H54 (cell line): ENCODE data around the gene IQCH.
"Not testable (repeated sequence)": the region's sequence is repeated elsewhere in the genome, so short reads cannot be mapped to it uniquely, and the experiment has no call there.

Source experiments
- DNase-seq: peaks from one replicate; pipeline ENCODE4 v3.0.0; 2011; ENCODE audit warnings: low spot score, mixed read lengths; ENCODE audit not compliant: insufficient read length
- FAIRE-seq: peaks from 3 replicates; lab custom pipeline; 2011; peaks lifted over from hg19 to GRCh38; lab: Jason Lieb, UNC
- POLR2A ChIP-seq: IDR thresholded peaks from 2 replicates; pipeline ENCODE4 v1.6.1; 2011; ENCODE audit warnings: low read depth, mild to moderate bottlenecking, low read length

The IQCH gene

DNA sequence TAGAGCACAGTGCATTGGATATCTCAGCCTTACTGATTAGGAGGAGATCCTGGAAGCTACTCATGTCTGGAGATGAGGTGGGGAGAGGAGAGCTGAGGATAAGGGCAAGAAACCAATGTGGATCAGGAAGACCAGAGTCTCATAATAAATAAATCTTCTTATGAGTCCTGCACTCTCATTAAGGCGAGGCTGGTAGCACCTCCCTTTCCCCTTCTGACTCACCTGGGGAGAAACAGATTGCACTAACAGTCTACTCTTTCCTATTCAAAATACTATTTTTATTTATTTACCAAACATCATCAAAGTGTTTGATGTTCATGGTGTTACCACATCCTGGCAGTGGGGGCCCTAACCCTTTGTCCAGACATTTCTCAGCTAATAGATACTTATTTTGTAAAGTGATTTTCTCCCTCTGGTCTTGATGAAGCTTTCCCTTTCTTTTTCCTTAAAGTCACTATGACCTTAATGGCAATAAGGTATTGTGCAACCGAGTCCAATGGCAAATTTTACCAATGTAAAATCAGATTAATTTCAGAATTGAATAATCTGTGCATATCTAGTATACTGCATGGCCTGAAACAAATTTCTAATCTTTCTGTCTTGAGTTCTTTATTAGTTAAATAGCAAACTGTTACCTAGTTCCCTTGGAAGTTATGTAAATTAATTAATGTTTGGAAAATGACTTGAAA lies 81.1 kb downstream of the IQCH start:
- TF ChIP-seq POLR2A, result no peak
- FAIRE-seq, result no peak
- DNase-seq, result no peak

DNA sequence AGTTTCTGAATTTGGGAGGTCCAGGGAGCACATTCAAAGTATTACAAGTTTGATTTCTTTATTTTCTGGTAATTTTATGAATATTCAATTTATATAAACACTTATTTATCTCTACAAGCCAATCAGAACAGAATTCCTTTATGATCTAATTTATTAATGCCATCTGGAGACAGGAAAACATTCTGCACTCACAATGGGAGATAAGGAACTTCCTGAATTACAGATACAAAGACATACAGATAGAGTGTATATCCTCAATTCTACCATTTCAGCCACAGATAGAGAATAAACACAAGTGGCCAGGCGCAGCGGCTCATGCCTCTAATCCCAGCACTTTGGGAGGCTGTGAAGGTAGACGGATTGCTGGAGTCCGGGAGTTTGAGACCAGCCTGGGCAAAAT lies 86.0 kb downstream of the IQCH start:
- no peak for DNase-seq
- no peak for FAIRE-seq

DNA sequence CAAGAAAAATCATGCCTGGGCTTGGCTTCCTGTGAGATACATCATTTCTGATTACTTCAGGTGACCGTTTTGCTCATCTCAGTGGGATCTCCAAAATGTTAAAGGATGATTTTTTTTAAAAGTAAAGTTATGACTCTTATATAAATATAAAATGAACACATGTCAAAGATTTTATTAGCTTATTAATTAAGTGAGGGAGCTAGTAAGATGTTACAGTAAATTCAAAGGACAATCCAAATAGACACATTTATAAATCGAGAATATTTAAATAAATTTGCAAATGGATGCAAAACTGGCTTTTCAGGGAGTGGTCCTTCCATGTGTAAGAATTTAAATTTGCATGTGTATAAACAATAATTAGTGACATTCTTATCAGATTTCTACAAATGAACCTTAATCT lies 87.0 kb downstream of the IQCH start:
- no peak for TF ChIP-seq POLR2A
- no peak for FAIRE-seq
- no peak for DNase-seq

More for the DNA sequence above, 86.0 kb downstream of the IQCH start:
- no peak for TF ChIP-seq POLR2A

DNA sequence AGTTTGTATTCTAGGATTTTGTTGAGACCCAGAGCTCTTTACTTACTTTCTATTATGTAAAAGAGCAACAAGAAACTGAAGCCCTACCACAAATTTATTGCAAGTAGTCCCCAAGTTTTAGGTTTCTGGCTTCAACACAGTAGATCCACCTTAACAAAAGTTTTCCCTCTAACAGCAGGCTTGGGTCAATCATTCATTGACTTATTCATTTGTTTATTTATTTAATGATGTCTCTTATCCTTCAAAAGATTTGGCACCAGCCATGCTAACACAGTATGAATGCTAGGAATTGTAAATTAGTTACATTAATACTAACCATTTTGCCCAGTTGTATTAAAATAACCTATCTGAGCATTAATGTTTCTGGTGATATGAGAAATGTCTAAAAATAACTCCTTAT lies 88.6 kb downstream of the IQCH start:
- no peak for DNase-seq
- no peak for TF ChIP-seq POLR2A
- no peak for FAIRE-seq

DNA sequence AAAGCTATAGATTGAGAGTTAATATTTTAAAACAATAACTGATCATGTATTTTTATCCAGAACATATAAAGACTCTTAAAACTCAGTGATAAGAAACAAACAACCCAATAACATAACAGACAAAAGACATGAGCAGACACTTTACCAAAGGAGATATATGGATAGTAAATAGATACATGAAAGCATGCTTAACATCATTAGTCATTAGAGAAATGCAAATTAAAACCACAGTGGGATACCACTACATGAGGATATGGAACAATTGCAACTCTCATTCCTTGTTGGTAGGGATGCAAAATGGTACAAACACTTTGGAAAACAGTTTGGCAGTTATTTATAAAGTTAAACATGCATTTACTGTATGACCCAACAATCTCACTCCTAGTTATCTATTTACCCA lies 95.0 kb downstream of the IQCH start:
- DNase-seq, result no peak
- no peak for FAIRE-seq
- TF ChIP-seq POLR2A, result no peak

DNA sequence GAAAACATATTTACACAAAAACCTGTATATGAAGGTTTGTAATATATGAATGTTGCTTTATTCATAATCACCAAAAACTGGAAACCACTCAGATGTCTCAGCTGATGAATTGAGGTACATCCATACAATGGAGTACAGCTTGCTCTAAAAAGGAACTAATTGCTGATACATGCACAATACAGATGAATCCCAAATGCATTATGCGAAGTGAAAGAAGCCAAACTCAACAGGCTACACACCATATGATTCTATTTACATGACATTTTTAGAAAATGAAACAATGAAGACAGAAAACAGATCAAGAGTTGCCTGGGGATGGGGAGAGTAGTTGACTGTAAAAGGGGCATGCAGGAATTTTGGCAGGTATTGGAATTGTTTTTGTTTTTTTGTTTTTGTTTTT lies 95.5 kb downstream of the IQCH start:
- FAIRE-seq, result no peak
- TF ChIP-seq POLR2A, result no peak
- DNase-seq, result no peak

DNA sequence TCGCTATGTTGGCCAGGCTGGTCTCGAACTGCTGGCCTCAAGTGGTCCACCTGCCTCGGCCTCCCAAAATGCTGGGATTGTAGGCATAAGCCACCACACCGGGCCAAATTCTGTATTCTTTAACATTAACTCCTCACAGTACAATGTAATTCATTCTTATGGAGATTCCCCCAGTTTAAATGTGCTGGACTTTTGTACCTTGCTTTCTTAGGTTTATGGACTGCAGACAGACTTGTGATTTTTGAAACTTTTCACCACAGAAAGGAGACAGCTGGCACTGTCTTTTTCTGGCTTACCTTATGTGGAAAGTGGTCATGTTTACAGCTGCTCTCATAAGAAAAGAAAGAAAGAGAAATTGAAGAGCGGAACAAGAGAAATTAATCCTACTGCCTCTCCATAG lies 103.8 kb downstream of the IQCH start:
- FAIRE-seq (no peak), DNase-seq (no peak)
- no peak for TF ChIP-seq POLR2A

DNA sequence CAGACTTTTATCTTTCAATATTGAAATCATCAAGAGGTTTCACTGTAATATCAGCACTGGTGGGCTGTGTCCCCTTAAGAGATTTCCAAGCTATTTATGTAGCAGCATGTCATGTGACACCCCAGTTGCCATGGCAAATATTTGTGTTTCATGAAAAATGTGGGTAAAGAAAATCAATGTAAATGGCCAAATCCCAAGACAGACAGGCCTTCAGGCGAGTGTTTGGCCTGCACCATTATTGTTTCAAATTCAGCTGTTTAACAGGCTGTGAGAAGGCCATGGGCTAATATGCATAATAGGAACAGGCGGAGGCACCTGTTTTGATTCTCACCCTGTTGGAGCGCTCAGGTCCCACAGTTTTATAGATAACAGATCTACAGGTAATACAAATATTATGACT lies 104.2 kb downstream of the IQCH start:
- FAIRE-seq (no peak), DNase-seq (no peak)
- TF ChIP-seq POLR2A, result no peak

DNA sequence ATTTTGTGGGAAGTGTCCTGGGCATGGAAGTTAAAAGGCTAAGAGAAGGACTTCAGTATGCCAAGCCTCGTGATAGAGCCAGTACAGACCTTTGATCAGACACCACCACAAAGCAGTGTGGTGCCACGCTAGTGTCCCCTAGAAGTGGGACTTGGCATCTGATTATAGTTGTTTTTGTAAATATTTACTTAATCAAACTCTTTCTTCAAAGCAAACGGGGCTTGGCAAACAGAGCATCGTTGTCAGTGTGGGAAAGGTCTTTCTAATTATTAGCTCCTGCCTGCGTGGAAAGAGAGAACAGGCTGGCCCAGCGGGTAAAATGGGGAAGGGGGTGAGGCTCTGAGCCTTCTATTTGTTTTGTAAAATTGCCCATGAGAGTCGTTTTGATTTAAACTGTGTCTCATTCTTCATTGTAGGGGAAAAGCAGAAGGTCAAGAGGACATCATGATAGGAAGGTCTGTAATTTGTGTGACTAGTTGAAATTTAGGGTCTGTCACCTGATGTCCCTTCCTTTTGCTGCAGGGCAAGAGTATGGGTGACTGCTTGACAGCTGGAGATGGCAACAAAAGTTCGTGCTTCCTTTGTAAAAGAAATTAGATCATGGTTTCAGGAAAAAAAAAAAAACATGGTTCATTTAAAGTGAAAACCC lies 105.0 kb downstream of the IQCH start:
- TF ChIP-seq POLR2A, result no peak
- FAIRE-seq (no peak), DNase-seq (no peak)

DNA sequence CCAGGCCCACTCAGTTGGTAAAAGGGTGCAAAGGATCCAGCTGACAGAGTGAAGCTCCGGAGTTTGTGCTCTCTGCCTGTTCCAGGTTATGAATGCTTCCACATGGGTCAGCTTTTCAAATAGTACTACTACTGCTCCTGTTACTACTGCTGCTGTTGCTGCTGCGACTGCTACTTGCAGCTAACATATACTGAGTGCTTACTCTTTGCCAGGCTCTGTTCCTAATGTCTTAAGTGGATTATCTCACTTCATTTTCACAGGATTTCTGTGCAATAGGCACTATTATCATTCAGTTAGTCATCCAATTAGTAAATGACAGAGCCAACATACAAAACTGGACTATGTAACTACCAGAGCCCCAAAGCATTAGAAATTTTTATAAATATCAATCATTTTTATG lies 106.5 kb downstream of the IQCH start:
- DNase-seq (no peak), FAIRE-seq (no peak)
- TF ChIP-seq POLR2A, result no peak

DNA sequence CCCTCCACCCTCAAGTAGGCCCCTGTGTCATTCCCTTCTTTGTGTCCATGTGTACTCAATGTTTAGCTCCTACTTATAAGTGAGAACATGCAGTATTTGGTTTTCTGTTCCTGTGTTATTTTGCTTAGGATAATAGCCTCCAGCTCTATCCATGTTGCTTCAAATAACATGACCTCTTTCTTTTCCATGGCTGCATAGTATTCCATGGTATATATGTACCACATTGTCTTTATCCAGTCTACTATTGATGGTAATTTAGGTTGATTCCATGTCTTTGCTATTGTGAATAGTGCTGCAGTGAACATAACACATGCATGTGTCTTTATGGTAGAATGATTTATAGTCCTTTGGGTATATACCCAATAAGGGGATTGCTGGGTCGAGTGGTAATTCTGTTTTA lies 109.1 kb downstream of the IQCH start:
- not testable (repeated sequence) for FAIRE-seq, DNase-seq

DNA sequence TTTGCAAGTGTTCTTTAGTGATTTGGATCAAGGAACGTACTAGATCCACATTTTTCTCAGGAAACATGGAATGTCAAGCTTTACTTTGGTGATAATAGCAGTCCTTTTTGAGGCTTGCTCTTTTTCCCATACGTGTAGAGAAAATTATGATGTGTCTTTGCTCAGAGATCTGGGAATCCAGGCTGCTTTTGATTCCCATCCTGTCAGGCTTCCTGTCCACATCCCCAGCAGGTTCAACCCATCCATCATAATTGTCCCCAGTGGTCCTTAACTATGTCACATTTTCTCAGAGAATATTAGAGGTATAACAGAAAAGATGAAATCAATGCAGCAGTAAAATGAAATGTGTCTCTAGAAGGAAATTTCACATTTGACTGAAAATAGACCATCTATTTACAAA lies 111.4 kb downstream of the IQCH start:
- DNase-seq (no peak), FAIRE-seq (no peak)
- no peak for TF ChIP-seq POLR2A

DNA sequence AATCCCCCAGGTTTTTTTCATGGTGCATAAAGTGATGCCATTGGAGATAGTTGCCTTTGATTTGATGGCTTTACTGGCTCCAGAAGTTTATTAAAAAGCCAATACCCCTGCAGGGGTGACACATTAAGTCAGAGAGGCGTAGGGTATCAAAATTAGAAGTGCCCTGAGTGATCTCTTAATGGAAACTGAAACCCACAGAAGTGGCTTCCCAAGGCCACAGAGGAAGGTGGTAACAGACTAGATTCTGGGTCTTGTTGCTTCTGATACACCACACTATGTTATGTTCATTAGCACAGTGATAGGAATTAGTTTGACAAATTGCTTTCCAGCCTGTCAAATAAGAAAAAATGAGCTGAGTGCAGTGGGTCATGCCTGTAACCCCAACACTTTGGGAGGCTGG lies 112.3 kb downstream of the IQCH start:
- DNase-seq, result no peak
- no peak for TF ChIP-seq POLR2A
- FAIRE-seq, result no peak

DNA sequence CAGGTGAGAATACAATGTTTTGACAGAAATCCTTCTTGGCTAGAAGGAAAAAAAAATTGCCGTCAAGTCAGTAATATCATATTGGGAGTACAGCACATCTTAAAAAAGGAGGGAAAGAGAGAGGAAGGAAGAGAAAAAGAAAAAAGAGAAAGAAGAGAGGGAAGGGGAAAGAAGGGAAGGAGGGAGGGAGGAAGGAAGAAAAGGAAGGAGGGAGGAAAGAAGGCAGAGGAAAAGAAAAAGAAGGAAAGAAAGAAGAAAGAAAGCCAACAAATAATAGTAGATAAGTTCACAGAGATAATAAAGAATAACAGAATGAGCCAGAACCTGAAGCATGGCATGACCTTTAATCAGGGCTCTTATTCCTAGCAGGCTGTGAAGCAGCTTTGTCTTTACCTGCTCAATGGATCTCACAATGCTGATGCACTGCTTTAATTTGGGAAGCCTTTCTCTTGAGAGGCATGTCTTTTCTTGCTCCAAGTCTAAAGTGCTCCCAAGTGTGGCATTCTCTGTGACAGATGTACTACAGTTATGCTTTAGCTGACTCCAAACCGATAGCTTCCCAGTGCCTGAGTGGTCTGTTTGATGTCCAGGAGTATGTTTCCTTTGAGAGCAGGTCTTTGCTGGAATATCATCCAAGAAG lies 114.9 kb downstream of the IQCH start:
- DNase-seq (no peak), FAIRE-seq (no peak)
- no peak for TF ChIP-seq POLR2A
